ENCODE results near the gene SLC25A12. TPM values are rescaled to one million over a fixed set of nuclear protein-coding genes. Genes with fewer than 3 reads are reported as not detected.
A peak's percentile ranks its signal among the peaks of the same experiment; 100 is the strongest.

SLC25A12 gene
- total and polyA plus RNA-seq, 11 donors = 45.8 to 128 (median 117) TPM

DNA sequence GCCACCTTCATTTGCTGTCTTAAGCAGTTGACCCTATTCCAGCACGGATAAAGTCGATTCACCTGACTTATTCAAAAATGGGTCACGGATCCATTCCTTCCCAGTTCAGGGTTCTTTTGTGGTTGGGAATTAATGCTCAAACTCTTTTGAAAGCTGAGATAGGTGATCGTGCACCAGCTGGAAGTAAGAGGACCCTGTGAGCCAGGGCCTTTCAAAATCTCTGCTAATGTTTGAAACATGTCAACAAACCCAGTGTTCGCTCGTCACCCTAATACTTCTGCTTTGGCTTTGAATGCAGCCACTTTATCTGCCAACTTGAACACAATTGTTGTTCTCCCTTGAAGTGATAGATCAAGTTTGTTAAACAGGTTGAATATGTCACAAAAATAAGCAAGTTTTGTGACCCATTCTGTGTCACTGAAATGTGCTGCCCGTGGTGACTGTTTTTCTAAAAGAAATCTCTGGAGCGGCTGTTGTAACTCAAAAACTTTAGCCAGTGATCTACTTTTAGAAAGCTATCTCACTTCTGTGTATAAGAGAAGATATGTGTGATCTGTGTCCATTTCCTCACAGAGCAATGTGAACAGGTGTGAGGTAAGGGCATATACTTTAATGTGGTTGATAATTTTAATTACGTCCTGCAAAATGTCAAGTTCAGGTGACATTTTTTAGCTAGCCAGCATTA, 45.2 kb upstream of the SLC25A12 start:
- peaks cover 0 to 28% (median 7%) of the 10 kb centered on the region in 12 donors for H3K4me1 ChIP-seq
- no peaks in the 10 kb centered on the region for H3K36me3 ChIP-seq
- H3K9me3 ChIP-seq = no peaks in the 10 kb centered on the region
- ATAC-seq (no peak), DNase-seq (no peak)
- no peak overlapping the region for H3K27ac ChIP-seq
- H3K4me3 ChIP-seq = no peak overlapping the region
- no peaks in the 10 kb centered on the region for H3K27me3 ChIP-seq
- 75 to 79% (median 77%) methylated on average over 9 of the region's 9 CpGs for whole genome bisulfite sequencing, 4 donors
- intact Hi-C loops (cut with DNase I) = no loop called here
- no peak for TF ChIP-seq POLR2A (IDR thresholded peaks at IDR 0.05)
- TF ChIP-seq, protein P1, sequence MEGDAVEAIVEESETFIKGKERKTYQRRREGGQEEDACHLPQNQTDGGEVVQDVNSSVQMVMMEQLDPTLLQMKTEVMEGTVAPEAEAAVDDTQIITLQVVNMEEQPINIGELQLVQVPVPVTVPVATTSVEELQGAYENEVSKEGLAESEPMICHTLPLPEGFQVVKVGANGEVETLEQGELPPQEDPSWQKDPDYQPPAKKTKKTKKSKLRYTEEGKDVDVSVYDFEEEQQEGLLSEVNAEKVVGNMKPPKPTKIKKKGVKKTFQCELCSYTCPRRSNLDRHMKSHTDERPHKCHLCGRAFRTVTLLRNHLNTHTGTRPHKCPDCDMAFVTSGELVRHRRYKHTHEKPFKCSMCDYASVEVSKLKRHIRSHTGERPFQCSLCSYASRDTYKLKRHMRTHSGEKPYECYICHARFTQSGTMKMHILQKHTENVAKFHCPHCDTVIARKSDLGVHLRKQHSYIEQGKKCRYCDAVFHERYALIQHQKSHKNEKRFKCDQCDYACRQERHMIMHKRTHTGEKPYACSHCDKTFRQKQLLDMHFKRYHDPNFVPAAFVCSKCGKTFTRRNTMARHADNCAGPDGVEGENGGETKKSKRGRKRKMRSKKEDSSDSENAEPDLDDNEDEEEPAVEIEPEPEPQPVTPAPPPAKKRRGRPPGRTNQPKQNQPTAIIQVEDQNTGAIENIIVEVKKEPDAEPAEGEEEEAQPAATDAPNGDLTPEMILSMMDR (IDR thresholded peaks at IDR 0.05) = no peak

DNA sequence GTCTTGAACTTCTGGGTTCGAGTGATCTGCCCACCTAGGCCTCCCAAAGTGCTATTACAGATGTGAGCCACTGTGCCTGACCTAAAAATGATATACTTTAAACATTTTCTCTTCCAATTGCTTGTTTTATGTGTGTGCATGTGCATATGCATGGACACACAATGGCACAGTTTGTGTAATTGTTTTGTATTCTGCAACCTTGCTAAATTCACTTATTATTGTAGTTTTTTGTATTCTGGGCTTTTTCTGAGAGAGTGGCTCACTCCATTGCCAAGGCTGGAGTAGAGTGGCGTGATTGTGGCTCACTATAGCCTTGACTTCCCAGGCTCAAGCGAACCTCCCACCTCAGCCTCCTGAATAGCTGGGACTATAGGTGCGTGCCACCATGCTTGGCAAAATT, 36.3 kb upstream of the SLC25A12 start:
- intact Hi-C loops (cut with DNase I) = no loop called here
- 94 to 97% (median 97%) methylated on average over 4 of the region's 4 CpGs for WGBS, 4 donors
- Histone ChIP-seq H3K36me3 (peaks cover 0 to 62% (median 33%) of the 10 kb centered on the region in 9 donors), H3K9me3 (no peaks in the 10 kb centered on the region), H3K4me3 (no peak overlapping the region), H3K27ac (no peak overlapping the region), H3K27me3 (no peaks in the 10 kb centered on the region), H3K4me1 (peaks cover 0 to 4% (median 0%) of the 10 kb centered on the region in 12 donors)
- DNase-seq (no peak), ATAC-seq (no peak)
- TF ChIP-seq POLR2A (IDR thresholded peaks at IDR 0.05) = no peak
- TF ChIP-seq, protein P1 (IDR thresholded peaks at IDR 0.05) = no peak

DNA sequence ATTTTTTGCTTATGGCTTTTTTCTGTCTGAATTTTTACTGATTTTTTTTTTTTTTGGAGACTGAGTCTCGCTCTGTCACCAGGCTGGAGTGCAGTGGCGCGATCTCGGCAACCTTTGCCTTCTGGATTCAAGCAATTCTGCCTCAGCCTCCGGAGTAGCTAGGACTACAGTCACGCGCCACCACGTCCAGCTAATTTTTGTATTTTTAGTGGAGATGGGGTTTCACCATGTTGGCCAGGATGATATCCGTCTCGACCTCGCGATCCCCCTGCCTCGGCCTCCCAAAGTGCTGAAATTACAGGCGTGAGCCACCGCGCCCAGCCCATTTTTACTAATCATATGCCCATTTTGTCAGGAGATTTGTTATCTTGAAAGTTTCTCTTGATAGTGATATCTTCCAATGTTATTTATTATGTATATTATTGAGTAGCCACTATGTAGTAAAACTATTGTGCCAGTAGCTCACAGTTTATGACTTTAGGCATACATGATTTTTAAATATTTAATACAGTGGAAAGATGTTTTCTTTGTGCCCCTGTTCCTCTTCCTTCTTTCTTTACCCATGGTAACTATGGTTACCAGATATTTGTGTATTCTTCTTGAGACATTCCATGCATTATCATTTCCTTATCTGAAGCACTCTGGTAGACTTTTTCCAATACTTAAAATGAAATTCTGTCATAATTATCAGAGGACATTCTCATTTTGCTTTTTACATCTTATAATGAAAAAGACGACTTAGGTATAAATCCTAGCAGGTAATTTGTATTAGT, 30.3 kb upstream of the SLC25A12 start:
- Histone ChIP-seq H3K9me3 (no peaks in the 10 kb centered on the region), H3K27ac (peak overlapping the region in 2 of 12 donors; percentile 92 to 96), H3K4me1 (peaks cover 6 to 33% (median 19%) of the 10 kb centered on the region in 12 donors), H3K27me3 (no peaks in the 10 kb centered on the region), H3K4me3 (peak overlapping the region in 1 of 12 donors; percentile 84), H3K36me3 (peaks cover 0 to 39% (median 28%) of the 10 kb centered on the region in 9 donors)
- ATAC-seq (no peak), DNase-seq (no peak)
- intact Hi-C loops (cut with DNase I) = loop anchor here in 4 of 10 donors (10.0 kb wide), 3 partner anchors 110 to 180 kb away; partner anchors contain the start of genes DLX1 (in 2 of the 4) and DLX2 (in 1 of the 4)
- 93 to 96% (median 94%) methylated on average over 17 of the region's 17 CpGs for WGBS, 4 donors
- TF ChIP-seq POLR2A (IDR thresholded peaks at IDR 0.05) = no peak
- TF ChIP-seq, protein P1 (IDR thresholded peaks at IDR 0.05) = no peak

DNA sequence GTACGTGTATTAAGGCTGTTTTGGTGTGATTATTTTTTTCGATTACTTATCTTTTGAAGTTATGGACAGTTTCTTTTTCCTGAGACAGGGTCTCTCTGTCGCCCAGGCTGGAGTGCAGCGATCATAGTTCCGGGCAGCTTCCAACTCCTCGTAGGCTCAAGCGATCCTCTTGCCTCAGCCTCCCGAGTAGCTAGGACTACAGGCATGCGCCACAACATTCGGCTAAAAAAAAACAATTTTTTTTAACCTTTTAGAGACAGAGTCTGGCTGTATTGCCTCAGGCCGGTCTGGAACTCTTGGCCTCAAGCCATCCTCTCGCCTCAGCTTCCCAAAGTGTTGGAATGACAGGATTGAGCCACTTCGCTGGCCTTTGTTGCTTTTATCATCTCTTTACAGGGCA, 29.2 kb upstream of the SLC25A12 start:
- Histone ChIP-seq H3K4me1 (peaks cover 6 to 33% (median 19%) of the 10 kb centered on the region in 12 donors), H3K9me3 (no peaks in the 10 kb centered on the region), H3K27me3 (no peaks in the 10 kb centered on the region), H3K4me3 (peak overlapping the region in 11 of 12 donors; percentile 67 to 99 (median 85)), H3K36me3 (peaks cover 0 to 28% (median 23%) of the 10 kb centered on the region in 9 donors), H3K27ac (peak overlapping the region in 11 of 12 donors; percentile 77 to 97 (median 91))
- peak in 1 of 5 donors; percentile 38 for DNase-seq
- WGBS, 4 donors = 26 to 35% (median 29%) methylated on average over 13 of the region's 13 CpGs
- intact Hi-C loops (cut with DNase I) = loop anchor here in 6 of 10 donors (2.0 to 10.0 kb wide), 6 partner anchors 28 to 234 kb away; partner anchors contain the start of genes DLX1 (in 2 of the 6), SLC25A12 (in 2 of the 6) and DLX2 (in 1 of the 6)
- peak in 1 of 4 donors; percentile 19 for ATAC-seq
- TF ChIP-seq, protein P1 (IDR thresholded peaks at IDR 0.05) = no peak
- TF ChIP-seq POLR2A (IDR thresholded peaks at IDR 0.05) = no peak
